Activated naive CD8-positive, alpha-beta T cell treated with anti-CD3 and anti-CD28 coated beads for 36 hours (primary cell): ENCODE data around the gene TNFRSF25. TPM values are rescaled to one million over a fixed set of nuclear protein-coding genes. Genes with fewer than 3 reads are reported as not detected.
A peak's percentile ranks its signal among the peaks of the same experiment; 100 is the strongest.
"Not testable (repeated sequence)": the region's sequence is repeated elsewhere in the genome, so short reads cannot be mapped to it uniquely, and the experiment has no call there.

Experiments used
- DNase-seq: peaks from one replicate; pipeline ENCODE4 v3.0.0; 2021
- H3K27ac Mint-ChIP-seq: one replicate; pipeline ENCODE4 v1.8.0; 2022; ENCODE audit warnings: mild to moderate bottlenecking, moderate library complexity, mixed read lengths
- H3K27me3 Mint-ChIP-seq: one replicate; pipeline ENCODE4 v1.8.0; 2022; ENCODE audit warnings: mild to moderate bottlenecking, mixed read lengths
- H3K36me3 Mint-ChIP-seq: one replicate; pipeline ENCODE4 v1.8.0; 2021; ENCODE audit warnings: mild to moderate bottlenecking, mixed read lengths
- H3K4me1 Mint-ChIP-seq: one replicate; pipeline ENCODE4 v1.8.0; 2021; ENCODE audit warnings: mixed read lengths
- H3K4me3 Mint-ChIP-seq: one replicate; pipeline ENCODE4 v1.8.0; 2022; ENCODE audit warnings: mild to moderate bottlenecking, moderate library complexity, mixed read lengths
- H3K9me3 Mint-ChIP-seq: one replicate; pipeline ENCODE4 v1.8.0; 2022; ENCODE audit warnings: mixed read lengths
- total RNA-seq, 2 experiments: library from RNA; stranded (reverse); gene quantifications; one replicate each; pipeline ENCODE4 v1.2.3, GENCODE V29; 2021

The TNFRSF25 gene
- total RNA-seq, 2 experiments from 2014 or later = 64.7 to 67.8 TPM

DNA sequence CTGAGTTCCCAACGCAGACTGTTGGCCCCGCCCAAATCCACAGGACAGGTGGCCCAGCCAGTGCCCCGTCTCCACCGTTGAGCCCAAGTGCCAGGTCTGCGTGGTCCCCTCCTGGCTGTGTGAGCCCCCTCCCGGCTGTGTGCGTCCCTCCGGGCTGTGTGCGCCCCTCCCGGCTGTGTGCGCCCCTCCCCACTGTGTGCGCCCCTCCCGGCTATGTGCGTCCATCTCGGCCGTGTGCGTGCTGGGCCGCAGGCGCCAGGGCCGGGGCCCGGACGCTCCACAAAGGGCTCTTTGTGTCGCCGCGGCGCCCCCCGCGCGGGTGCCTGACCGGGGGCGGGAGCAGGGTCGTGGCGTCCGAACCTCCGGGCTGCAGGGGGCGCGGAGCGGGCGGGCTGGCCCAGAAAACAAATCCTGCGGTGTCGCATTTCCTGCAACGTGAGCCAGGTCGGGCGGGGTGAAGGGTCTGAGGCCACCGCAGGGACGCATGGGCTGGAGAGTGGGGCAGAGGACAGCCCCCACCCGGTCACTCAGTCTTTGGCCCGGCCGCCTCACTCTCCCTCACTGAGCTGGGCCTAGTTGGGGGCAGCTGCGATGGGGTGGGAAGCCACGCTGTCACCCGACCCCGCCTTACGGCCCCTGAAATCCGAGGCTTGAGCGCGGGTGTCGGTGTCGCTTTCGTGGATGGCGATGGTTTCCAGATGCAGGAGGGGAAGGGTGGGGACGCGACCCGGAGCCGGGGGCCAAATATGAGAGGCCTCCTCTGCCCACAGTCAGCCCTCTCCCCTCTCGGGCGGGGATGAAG, 18.8 kb downstream of the TNFRSF25 start:
- Mint-ChIP-seq H3K9me3 (no peaks in the 10 kb centered on the region), H3K36me3 (no peaks in the 10 kb centered on the region), H3K27me3 (peaks cover 64% of the 10 kb centered on the region), H3K4me3 (peak overlapping the region; percentile 25), H3K4me1 (peaks cover 10% of the 10 kb centered on the region), H3K27ac (no peak overlapping the region)
- DNase-seq = no peak

DNA sequence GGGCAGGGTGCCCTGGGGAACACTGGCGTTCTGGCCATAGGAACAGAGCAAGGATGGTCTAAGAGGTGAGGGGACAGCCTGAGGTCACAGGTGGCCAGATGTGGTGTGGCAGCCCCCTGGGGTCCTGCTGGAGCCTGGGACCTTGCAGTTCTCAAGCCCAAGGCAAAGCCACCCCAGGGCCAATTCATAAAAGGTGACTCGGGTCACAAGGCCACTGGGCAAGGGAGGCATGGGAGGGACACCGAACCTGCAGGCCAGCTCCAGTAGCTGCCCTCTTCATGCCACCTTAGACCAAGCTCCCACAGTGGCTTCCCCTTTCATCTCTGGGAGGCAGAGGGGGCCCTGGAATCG, 19.3 kb downstream of the TNFRSF25 start:
- Mint-ChIP-seq H3K9me3 (no peaks in the 10 kb centered on the region), H3K27me3 (peaks cover 67% of the 10 kb centered on the region), H3K4me3 (no peak overlapping the region), H3K4me1 (peaks cover 10% of the 10 kb centered on the region), H3K36me3 (no peaks in the 10 kb centered on the region), H3K27ac (no peak overlapping the region)
- no peak for DNase-seq

DNA sequence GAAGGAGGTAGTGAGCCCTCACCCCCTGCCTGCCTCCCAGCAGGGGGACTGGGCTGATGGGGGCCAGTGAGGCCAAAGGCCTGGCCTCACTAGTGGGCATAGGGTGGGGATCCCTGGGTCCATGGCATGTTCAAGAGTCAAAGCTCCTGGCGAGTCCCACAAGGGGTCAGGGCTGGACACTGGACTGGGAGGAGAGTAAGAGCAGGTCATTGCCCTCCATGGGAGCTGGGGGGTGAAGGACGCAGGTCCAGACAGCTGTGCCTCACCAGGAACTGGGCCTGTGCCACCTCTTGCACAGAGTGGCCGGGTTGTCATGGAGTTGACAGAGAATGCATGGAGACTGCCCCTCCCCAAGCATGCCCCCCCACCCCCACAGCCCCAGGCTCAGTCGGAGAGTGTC, 20.0 kb downstream of the TNFRSF25 start:
- H3K27me3 Mint-ChIP-seq = peaks cover 70% of the 10 kb centered on the region
- not testable (repeated sequence) for H3K27ac Mint-ChIP-seq, H3K36me3 Mint-ChIP-seq, H3K4me1 Mint-ChIP-seq, DNase-seq, H3K4me3 Mint-ChIP-seq, H3K9me3 Mint-ChIP-seq

DNA sequence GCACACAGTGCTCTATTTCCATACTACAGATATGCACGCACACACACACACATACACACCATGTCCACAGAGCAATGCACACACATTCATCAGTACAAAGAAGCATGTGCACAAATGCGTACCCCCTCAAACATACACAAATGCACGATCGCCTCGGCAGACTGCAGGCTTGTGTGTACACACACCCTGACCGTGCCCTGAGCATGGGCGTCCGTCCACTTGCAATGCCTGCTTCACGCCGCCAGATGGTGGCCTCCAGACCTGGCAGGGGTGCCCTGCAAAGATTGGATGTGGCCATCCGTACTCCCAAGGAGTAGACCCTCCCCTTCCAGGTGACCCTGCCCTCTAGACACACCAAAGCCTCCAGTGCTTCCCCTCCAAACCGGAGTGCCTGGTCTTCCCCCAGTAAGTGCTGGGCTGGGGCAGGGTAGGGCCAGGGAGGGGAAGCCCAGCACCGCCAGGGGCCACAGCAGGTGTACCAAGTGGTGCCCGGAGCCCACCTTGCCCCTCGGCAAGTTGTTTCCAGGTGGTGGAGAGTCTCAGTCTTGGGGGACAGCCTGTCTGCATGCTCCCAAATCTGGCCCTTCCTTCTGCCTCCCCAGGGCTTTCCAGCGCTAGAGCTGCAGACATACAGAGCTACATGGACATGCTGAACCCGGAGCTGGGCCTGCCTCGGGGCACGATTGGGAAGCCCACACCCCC, 20.8 kb downstream of the TNFRSF25 start:
- H3K36me3 Mint-ChIP-seq = no peaks in the 10 kb centered on the region
- DNase-seq = no peak
- H3K9me3 Mint-ChIP-seq = no peaks in the 10 kb centered on the region
- H3K4me1 Mint-ChIP-seq = peaks cover 10% of the 10 kb centered on the region
- no peak overlapping the region for H3K27ac Mint-ChIP-seq
- peaks cover 64% of the 10 kb centered on the region for H3K27me3 Mint-ChIP-seq
- no peak overlapping the region for H3K4me3 Mint-ChIP-seq

DNA sequence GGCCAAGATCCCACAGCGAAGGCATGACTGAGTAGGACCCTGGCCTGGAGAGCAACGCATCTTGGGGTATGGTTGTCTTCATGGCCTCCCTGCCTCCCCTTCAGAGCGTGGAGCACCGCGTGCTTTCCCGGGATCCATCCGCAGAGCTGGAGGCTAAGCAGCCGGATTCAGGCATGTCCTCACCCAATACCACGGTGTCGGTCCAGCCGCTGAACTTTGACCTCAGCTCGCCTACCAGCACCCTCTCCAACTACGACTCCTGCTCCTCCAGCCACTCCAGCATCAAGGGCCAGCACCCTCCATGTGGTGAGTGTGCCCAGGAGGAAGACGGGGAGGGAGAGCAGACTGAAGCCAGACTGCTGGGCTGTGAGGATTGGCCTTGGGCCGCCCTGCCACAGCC, 21.6 kb downstream of the TNFRSF25 start:
- no peaks in the 10 kb centered on the region for H3K9me3 Mint-ChIP-seq
- H3K36me3 Mint-ChIP-seq = no peaks in the 10 kb centered on the region
- H3K27me3 Mint-ChIP-seq = peaks cover 61% of the 10 kb centered on the region
- no peak overlapping the region for H3K4me3 Mint-ChIP-seq
- H3K27ac Mint-ChIP-seq = no peak overlapping the region
- DNase-seq = no peak
- peaks cover 6% of the 10 kb centered on the region for H3K4me1 Mint-ChIP-seq

DNA sequence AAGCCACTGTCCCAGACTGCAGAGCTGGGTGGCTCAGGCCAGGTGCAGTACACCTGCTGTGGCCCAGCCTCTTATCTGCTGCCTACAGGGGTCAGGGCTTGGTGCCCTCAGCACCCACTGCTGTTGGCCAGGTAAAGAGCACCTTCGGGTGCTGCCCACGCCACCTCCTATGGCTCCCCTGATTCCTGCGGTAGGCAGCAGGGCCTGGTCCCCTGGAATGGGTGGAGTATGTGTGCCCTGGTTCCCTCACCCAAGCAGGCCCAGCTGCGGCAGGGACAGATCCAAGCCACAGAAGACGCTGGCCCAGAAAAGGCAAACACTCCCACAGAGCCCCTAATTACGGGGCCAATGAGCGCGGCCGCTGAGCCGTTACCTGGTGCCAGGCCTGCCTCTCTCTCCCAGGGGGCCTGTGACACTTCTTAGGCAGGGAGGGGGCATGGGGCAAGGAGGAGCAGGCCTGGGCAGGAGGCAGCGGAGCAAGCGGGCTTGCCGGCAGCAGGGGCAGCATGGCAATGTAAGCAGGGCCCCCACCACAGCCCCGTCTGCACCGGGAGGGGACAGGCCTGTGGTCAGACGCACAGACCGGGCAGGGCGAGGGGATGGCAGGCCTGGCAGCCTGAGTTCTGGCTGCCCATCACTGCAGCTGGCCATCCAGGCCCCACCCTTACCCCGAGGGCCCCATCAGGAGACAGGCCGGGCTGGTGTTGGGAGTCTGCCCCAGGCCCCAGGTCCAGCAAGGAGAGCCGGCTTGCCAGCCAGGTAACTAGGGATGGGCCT, 22.4 kb downstream of the TNFRSF25 start:
- H3K4me3 Mint-ChIP-seq = no peak overlapping the region
- H3K36me3 Mint-ChIP-seq = no peaks in the 10 kb centered on the region

DNA sequence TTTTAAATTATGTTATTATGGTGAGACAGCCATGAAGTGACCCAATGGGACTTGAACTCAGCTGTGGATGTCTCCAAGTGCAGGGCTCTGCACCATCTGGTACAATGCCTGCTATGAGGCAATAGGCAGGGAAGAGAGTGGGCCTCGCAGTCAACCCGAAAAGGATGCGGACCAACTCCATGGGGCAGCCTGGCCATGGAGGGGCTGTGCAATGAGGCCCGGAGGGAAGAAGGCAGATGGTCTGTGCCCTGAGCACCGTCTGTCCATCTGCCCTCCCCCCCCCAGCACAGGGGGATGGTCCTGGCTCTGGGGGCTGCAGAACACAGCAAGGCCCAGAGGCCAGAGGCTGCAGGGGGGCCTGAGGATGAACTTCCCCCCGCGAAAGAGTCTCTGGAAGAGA, 24.4 kb downstream of the TNFRSF25 start:
- Mint-ChIP-seq H3K9me3 (no peaks in the 10 kb centered on the region), H3K27me3 (peaks cover 60% of the 10 kb centered on the region), H3K4me3 (no peak overlapping the region), H3K4me1 (peaks cover 3% of the 10 kb centered on the region), H3K36me3 (no peaks in the 10 kb centered on the region), H3K27ac (no peak overlapping the region)
- no peak for DNase-seq

More for the DNA sequence above, 22.4 kb downstream of the TNFRSF25 start:
- Mint-ChIP-seq H3K27ac (no peak overlapping the region), H3K9me3 (no peaks in the 10 kb centered on the region), H3K4me1 (peaks cover 2% of the 10 kb centered on the region), H3K27me3 (peaks cover 63% of the 10 kb centered on the region)
- no peak for DNase-seq

DNA sequence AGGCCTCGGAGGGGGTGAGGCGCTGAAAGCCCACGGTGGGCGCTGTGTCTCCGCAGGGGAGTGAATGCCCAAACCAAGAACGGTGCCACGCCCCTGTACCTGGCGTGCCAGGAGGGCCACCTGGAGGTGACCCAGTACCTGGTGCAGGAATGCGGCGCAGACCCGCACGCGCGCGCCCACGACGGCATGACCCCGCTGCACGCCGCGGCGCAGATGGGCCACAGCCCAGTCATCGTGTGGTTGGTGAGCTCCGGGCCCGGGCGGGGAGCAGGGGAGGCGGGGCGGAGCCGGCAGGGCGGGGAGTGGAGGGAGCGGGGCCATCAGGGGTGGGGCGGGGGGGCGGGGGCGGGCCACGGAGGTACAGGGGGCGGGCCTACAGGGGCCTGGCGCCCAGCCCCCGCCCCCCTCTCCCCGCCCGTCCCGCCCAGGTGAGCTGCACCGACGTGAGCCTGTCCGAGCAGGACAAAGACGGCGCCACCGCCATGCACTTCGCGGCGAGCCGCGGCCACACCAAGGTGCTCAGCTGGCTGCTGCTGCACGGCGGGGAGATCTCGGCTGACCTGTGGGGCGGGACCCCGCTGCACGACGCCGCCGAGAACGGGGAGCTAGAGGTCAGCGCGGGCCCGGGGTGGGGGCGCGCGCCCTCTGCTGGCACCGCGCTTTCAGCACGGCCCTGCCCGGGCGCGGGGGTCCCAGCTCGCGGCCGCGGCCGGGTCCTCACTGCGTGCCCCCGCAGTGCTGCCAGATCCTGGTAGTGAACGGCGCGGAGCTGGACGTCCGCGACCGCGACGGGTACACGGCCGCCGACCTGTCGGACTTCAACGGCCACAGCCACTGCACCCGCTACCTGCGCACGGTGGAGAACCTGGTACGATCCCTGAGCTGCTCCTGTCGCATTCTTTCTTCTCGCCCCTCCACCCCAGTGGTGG, 25.5 kb downstream of the TNFRSF25 start:
- DNase-seq = peak; percentile 77
- peaks cover 3% of the 10 kb centered on the region for H3K4me1 Mint-ChIP-seq
- no peak overlapping the region for H3K27ac Mint-ChIP-seq
- H3K27me3 Mint-ChIP-seq = peaks cover 51% of the 10 kb centered on the region
- H3K36me3 Mint-ChIP-seq = no peaks in the 10 kb centered on the region
- H3K4me3 Mint-ChIP-seq = peak overlapping the region; percentile 25
- no peaks in the 10 kb centered on the region for H3K9me3 Mint-ChIP-seq

DNA sequence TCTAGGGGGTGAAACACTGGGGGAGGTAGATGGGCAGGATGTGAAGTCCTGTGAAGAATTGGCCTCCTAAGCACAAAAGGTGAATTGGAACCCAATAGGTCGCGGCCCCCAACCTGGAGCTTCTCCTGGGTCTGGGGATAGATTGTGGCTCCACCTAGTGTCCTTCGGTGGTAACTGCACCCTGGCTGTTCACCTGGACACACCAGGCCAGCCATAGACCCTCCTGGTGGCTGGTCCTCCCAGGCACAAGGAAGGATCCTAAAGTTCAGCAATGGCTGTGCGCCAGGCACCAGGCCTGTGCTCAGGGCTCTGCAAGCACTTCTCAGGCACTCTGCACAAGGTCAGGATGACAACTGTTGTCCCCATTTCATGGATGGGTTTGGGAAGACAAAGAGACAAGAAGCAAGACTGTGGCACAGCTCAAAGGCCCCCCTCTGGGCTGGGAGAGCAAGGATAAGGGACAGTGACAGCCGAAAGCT, 27.9 kb downstream of the TNFRSF25 start:
- Mint-ChIP-seq H3K4me3 (no peak overlapping the region), H3K9me3 (no peaks in the 10 kb centered on the region), H3K36me3 (no peaks in the 10 kb centered on the region), H3K4me1 (peaks cover 3% of the 10 kb centered on the region), H3K27me3 (peaks cover 40% of the 10 kb centered on the region), H3K27ac (no peak overlapping the region)
- DNase-seq = peak; percentile 70

DNA sequence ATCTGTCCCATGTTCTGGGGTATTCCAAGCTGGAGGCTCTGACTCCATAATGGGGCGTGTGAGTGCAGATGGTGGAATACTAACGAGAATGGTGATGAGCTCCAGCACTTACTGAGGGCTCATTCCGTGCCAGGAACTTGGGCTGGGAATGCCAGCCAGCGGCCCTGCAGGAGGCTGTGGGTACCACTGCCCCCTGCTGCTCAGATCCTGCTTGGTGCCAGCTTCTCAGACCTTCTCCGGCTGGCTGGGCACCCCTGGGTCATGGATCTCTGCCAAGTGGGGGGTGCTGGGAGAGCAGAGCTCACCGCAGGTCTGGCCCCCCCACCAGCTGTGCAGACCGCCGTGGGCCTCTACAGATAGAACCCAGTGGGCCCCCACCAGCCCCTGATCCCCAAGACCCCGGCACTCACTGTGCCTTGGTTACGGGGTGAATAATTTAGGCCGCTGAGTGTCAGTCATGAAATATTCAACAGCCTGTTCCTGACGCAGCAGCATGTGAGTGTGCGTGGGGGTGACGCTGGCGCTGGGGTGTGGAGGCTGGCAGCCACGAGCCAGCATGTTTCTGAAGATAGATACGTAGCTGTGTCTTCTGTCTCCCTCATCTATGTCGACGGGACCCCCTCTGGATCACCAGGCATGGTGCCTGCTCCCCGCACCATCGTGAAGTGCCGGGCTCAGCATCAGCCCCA, 28.8 kb downstream of the TNFRSF25 start:
- peaks cover 37% of the 10 kb centered on the region for H3K27me3 Mint-ChIP-seq
- not testable (repeated sequence) for H3K9me3 Mint-ChIP-seq, H3K4me1 Mint-ChIP-seq, H3K4me3 Mint-ChIP-seq, H3K36me3 Mint-ChIP-seq, DNase-seq, H3K27ac Mint-ChIP-seq

DNA sequence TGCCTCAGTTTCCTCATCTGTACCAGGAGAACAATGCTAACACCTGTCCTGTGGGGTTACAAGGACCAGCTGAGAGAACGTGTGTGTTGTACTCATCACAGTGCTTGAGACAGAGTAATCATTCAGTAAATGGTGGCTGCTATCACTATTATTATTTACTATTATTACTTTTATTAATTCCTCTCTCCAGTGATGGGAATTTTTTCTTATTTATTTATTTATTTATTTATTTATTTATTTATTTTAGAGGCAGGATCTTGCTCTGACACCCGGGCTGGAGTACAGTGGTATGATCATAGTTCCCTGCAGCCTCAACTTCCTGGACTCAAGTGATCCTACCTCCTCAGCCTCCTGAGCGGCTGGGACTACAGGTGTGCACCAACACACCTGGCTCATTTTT, 29.7 kb downstream of the TNFRSF25 start:
- not testable (repeated sequence) for H3K4me1 Mint-ChIP-seq, H3K27ac Mint-ChIP-seq, H3K4me3 Mint-ChIP-seq, DNase-seq, H3K36me3 Mint-ChIP-seq, H3K9me3 Mint-ChIP-seq
- H3K27me3 Mint-ChIP-seq = peaks cover 28% of the 10 kb centered on the region

DNA sequence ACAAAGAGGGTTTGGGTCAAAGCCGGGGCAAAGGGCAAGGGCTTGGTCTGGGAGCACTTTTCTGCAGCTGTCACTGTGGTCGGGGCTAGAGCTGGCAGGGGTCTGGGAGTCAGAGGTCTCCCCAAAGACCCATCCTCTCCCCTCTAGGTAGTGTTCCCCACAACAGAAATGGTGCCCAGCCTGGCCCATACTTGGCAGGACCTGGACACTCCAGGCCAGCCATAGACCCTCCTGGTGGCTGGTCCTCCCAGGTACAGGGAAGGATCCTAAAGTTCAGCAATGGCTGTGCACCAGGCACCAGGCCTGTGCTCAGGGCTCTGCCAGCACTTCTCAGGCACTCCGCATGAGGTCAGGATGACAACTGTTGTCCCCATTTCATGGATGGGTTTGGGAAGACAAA, 30.4 kb downstream of the TNFRSF25 start:
- Mint-ChIP-seq H3K27ac (no peak overlapping the region), H3K9me3 (no peaks in the 10 kb centered on the region), H3K4me3 (no peak overlapping the region), H3K36me3 (no peaks in the 10 kb centered on the region), H3K27me3 (peaks cover 24% of the 10 kb centered on the region), H3K4me1 (peaks cover 3% of the 10 kb centered on the region)
- no peak for DNase-seq

DNA sequence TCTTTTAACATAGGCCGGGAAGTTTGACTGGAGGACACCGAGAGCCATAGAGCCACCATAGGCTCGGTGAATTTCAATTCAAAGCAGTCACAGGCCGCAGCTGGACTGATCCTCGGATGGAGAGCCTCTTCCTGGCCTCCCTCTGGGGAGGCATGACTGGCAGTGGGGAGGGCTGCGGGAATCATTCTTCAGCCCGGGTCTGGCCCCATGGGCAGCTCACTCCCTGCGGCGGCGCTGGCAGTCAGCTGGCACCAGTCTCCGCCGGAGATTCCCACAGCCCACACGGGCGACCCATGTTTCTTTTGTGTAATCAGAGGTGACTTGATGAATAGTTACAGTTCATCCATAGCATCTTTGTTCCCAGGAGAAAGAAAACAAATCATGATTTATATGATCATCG, 30.8 kb downstream of the TNFRSF25 start:
- H3K27ac Mint-ChIP-seq = no peak overlapping the region
- no peaks in the 10 kb centered on the region for H3K36me3 Mint-ChIP-seq
- H3K4me3 Mint-ChIP-seq = no peak overlapping the region
- H3K4me1 Mint-ChIP-seq = peaks cover 3% of the 10 kb centered on the region
- no peak for DNase-seq
- peaks cover 24% of the 10 kb centered on the region for H3K27me3 Mint-ChIP-seq
- no peaks in the 10 kb centered on the region for H3K9me3 Mint-ChIP-seq

DNA sequence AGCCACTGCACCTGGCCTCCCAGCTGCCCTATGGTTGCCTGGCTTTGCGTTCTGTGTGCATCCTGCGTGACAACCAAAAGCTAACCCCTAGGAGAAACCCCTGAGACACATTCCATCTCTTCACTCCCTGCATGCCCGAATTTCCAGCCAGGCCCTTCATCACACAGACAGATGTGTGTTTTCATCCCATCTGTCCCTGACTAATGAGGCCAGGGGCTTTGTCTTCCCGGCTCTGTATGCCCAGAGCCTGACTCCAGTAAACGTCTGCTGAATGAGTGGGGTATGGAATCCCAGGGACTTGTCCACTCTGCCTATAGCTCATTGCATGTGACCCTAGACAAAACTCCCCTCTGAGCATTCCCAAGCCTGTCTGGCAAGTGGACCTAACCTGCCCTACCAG, 31.8 kb downstream of the TNFRSF25 start:
- H3K4me3 Mint-ChIP-seq = no peak overlapping the region
- H3K9me3 Mint-ChIP-seq = no peaks in the 10 kb centered on the region
- no peak for DNase-seq
- H3K4me1 Mint-ChIP-seq = peaks cover 3% of the 10 kb centered on the region
- H3K27me3 Mint-ChIP-seq = peaks cover 17% of the 10 kb centered on the region
- no peaks in the 10 kb centered on the region for H3K36me3 Mint-ChIP-seq
- H3K27ac Mint-ChIP-seq = no peak overlapping the region
